HG02852 (cell line): ENCODE data around the gene PLA2G15.
"Not testable (repeated sequence)": the region's sequence is repeated elsewhere in the genome, so short reads cannot be mapped to it uniquely, and the experiment has no call there.

Experiments
- ATAC-seq: cut with Tn5 transposase; IDR thresholded peaks from one replicate; pipeline ENCODE4 v1.9.1; 2021; ENCODE audit warnings: mild to moderate bottlenecking, moderate library complexity; ENCODE audit not compliant: unreplicated experiment

PLA2G15 gene

DNA sequence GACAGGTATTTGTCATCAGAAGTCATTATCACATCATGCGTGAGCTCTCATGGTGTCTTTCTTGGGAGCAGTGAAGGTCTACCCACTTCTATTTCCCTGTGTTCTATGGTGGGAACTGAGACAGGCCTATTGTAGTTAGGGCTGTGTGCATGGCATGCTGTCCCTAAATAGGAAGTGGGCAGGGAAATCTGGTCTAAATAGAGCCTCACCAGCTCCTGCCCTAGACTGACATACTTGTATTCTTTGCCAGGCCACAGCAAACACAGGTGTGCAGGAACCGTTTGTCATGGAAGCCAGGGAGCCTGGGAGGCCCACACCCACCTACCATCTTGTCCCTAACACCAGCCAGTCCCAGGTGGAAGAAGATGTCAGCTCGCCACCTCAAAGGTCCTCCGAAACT, 29.3 kb downstream of the PLA2G15 start:
- ATAC-seq = no peak

DNA sequence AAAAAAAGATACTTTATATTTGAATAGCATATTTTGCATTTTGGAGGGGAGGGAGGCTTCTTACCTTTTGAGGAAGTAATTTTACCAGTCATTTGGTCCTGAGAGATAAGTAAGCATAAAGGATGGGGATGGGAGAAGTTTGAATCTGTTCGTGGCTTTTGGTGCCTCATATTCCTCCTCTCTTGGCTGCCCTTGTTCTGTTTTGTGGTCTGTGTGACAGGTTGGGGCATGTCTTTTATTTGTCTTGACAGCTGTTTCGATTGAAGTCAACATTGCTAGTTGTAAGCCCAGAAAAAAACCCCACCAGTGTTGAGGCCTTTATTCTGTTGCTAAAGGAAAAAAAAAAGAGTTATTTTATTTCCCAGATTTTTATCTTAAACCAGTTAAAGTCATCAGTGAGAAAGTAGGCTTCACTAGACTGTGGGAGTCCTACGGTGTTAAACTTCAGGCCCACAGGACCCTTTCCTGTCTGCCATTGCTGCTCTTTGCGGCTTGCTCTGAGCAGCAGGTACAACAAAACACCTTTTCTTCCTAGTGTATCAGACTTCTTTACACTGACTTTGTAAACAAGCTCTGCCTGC, 30.5 kb downstream of the PLA2G15 start:
- ATAC-seq = peak; percentile 69

DNA sequence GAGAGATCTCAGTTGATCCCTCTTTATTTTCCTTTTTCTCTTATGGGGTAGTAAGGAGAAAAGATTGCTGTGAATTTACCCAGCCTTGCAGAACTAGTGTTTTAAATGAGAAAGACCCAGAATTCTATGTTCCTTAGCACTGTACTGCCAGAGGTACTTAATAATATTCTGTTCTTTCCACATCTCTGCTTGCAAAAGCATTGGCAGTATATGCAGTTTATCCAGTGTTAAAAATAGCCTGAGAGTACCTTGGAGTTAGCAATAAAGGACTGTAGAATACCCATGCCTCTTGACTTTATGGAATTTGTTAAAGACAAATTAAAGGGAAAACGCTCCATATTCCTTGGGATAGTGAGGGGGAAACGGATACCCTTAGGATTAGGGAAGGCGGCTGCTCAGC, 31.1 kb downstream of the PLA2G15 start:
- ATAC-seq = no peak

DNA sequence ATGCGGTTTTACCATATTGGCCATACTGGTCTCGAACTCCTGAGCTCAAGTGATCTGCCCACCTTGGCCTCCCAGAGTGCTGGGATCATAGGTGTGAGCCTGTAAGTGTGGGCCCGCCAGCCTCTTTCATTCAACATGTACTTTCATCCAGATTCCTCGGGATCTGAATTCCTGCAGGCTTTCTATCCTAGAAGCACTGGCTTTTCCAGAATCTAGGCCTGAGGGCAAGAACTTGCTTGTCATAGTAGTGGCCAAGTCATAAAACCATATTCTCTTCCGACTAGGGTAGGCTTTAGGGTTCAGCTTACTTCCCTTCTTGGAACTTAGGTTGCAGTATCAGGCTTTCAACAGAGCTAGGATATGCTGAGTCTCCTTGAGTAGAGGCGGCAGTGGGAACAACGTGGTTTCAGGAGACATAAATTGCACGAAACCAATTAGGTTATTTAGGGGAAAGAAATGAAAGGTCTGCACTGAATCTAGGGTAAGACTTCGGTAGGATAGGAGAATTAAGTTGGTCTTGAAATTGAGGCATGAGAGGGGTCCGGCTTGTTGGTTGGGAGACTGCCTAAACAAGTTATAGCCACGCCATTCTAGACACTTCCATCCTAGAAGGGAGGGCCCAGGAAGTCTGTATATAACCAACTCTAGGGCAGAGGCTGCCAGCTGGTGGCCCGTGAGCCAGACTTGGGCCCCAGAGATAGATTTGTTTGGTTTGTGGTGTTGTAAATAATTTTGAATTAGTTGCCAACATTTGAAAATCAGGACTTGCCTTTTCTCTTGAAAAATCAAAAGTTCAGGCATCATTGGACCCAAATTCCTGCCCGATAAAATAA, 34.8 kb downstream of the PLA2G15 start:
- ATAC-seq = no peak

DNA sequence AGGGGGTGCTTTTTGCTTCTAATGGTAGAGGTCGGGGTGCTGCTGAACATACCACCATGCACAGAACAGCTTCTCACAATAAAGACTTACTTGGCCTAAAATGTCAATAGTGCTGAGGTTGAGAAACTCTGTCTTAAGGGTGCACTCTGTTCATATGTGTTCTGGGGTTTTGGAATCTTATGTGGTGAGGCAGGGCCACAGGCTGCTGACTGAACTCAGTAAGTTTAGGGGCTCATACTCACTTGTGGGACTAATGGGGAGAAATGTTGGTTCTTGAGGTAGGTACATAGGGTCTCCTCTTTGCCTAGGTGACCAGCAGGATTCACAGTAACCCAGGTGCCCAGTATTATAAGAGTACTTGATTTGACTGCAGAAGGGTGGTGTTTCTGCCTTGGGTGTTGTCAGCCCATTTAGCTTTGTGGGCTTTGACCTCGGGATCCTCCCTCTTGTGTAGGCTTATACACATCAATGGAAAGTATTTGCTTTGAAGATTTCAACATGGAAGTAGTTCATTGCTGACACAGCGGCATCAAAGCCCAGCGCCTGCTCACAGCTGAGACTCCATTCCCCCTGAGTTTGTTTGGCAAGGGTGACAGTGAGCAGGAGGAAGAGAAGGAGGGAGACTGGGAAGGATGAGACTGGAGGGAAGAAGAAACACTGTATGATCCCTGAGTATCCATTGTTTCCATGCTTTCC, 36.3 kb downstream of the PLA2G15 start:
- ATAC-seq = no peak

DNA sequence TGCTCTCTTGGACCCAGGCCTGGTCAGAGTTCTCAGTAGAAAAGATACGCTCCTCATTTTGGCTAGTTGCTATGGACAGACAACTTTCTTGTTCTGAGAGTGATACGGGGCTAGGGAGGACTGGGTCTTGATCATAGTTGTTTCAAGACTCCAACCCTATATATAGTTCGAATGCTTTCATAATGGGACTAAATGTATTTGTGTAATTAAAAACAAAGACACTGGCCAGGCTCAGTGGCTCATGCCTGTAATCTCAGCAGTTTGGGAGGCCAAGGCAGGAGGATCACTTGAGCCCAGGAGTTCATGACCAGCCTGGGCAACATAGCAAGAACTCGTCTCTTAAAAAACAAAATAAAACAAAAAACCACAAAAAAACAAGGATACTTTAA, 36.9 kb downstream of the PLA2G15 start:
- no peak for ATAC-seq

DNA sequence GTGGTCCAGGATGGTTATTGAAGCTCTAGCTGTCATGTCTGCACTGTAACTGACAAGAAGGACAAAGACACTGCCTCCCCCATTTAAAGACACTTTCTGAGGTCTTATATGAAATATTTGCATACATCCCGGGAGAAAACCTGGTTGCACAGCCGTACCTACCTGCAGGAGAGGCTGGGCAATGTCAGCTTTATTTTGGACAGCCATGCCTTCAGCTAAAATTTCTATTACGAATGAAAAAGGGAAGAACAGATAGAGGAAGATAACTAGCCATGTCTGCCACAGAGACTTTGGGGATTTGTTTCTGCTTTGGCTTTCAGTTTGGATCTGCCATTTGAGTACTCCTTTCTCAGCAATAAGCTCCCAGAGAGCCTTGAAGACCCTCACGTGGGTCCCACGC, 38.2 kb downstream of the PLA2G15 start:
- no peak for ATAC-seq

DNA sequence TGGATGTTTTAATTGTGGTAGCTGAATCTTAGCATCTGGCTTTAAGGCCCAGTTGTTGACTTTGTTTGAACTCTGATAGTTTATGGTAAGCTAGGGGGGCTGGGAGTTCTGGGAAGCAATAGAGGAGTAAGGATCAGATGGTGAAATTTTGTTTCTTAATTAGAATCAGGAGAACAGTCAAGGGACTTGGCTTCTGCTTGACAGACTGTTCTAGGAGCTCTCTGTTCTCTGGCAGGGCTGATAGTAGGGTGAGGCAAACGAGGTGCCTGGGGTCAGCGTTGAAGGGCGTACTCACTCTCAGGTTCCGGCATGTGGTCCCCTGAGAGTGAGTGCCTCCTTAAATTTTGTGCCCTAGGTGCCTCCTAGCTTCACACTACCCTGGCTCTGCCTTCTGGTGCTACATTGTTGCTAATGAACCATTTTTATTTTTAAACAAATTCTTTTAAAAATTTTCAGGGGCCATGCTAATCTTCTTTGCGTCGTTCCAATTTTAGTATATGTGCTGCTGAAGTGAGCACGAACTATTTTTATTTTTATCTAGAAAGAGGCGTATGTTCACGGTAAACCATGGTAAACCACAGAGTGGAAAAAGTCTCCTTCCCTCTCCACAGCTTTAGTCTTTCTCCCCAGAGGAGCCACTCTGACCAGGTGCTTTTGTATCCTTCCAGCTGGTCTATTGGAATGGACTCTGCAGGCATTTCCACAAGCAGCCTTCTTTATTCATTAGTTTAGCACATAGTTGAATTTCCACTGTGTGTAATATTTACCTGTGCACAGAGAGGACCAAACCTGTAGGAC, 38.8 kb downstream of the PLA2G15 start:
- ATAC-seq = no peak

DNA sequence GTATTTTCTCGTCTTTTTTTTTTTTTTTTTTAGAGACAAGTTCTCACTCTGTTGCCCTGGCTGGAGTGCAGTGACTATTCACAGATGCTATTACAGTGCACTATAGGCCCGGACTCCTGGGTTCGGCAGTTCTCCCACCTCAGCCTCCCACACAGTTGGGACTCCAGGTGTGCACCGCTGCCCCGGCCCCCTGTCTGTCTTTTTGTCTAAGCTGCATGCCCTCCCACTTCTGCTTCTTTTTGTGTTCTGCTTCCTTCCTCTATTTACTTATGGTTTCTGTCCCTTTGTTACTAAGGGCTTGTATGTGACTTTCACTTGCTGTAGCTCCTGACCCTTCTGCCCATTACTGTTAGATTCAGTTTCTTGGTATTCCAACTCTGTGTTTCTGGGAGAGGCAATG, 39.7 kb downstream of the PLA2G15 start:
- ATAC-seq = peak; percentile 57

DNA sequence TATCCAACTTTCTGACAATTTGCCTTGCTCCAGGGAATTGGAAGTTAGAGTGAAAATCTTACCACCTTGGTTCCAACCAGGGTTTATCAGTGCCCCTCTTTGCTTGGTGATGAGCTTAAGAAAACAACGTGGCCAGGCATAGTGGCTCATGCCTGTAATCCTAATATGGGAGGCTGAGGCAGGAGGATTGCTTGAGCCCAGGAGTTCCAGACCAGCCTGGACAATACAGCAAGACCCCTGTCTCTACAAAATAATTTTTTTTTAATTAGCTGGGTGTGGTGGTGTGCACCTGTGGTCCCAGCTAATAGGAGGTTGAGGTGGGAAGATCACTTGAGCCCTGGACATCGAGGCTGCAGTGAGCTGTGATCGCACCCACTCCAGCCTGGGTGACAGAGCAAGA, 40.5 kb downstream of the PLA2G15 start:
- ATAC-seq = no peak

DNA sequence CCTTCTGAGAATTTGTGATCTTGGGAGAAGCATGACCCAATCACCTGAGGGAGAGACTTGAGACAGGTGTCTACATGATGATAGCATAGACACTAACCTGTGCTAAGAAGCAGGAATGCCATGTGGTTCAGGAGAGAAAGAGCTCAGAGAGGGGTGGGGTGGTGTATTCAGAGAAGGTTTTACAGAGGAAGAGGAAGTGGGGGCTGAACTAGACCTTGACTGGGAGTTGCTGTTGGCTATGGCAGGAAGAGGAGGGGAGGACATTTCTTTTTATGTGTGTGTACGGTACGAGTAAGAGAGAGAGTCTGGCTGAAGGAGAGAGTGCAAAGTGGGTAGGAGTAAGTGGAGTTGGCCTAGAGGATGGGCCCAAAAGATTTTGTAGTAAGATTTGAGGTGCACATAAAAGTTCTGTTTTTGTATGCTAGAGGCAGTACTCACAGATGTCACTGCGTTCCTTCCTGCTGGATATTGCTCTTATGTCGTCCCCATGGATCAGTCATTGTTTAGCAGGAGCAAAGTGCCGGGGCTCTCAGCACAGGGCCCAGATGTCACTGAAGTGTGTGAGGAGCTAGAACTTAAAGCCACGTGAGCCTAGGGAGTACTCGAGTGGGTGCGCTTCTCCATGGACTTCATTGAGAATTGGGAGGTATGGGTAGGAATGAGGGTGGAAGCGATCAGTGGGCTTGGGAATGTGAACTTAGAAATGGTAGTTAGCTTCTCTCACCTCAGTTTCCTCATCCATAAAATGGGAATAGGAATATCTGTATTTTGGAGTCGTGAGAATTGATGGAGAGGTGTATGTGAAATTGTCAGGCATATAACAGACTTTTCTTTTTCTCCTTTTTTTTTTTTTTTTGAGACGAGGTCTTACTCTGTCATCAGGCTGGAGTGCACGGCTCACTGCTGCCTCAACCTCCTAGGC, 41.2 kb downstream of the PLA2G15 start:
- no peak for ATAC-seq

DNA sequence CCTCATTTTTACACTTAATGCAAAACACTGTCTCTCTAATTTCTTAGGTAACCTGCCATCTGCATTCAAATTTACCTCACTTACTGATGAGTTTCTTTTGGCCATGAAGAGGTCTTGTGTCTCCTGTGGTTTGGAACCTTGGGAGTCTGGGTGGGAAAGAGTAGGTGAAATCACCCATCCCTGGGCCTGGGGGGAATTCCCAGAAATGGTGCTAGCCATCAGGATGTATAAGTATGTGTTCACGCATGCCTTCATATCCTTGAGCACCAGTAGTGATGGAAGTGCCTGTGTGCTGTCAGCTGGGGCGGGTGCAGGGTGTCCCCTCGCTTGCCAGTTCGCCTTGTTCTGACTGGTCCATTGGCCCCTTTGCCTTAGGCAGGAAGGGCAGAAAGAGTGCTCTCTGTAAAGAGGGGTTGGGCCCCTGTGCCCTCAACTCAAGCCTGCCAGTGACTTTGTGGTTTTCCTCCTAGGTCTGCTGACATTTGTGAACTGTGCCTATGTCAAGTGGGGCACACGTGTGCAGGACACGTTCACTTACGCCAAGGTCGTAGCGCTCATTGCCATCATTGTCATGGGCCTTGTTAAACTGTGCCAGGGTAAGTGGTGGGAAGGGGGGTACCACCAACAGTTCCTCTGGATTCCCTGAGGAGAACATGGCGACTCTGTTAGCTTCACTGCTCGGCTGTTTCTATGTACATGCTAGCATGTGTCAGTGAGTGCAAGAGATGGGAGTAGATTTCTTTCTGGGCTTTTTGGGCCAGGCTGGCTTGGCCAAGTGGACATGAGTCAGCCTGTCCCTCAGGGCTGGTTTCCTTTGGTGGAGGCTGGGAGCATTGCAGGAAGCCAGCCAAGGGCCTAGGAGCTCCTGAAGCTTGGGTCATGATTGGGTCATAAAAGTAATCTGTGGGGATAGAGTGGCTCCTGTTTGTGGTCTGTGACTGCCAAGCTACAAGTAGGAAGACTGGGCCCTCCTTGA, 42.4 kb downstream of the PLA2G15 start:
- no peak for ATAC-seq

DNA sequence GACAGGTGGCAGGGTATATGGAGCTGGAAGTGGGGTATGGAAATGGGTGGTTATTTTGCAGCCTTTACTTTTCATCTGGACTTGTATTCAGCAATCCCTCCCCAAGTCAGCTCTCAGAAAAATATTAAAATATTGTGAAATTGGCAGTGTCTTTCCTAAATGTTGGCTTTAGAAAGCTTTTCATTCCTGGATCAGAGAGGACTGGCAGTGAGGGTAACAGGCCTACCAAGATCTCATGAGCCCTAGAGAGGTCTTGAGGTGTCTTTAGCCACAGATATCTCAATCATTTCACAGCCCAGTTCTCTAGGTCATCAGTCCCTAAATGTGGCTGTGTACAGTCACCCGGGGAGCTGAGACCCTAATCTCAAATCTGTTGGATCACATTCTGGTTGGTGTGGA, 43.1 kb downstream of the PLA2G15 start:
- no peak for ATAC-seq

DNA sequence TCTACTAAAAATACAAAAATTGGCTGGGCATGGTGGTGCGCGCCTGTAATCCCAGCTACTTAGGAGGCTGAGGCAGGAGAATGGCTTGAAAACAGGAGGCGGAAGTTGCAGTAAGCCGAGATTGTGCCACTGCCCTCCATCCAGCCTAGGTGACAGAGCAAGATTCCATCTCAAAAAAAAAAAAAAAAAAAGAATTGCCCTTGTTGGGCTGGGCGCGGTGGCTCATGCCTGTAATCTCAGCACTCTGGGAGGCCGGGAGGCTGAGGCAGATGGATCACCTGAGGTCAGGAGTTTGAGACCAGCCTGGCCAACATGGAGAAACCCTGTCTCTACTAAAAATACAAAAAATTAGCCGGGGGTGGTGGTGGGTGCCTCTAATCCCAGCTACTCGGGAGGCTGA, 43.6 kb downstream of the PLA2G15 start:
- ATAC-seq = not testable (repeated sequence)

DNA sequence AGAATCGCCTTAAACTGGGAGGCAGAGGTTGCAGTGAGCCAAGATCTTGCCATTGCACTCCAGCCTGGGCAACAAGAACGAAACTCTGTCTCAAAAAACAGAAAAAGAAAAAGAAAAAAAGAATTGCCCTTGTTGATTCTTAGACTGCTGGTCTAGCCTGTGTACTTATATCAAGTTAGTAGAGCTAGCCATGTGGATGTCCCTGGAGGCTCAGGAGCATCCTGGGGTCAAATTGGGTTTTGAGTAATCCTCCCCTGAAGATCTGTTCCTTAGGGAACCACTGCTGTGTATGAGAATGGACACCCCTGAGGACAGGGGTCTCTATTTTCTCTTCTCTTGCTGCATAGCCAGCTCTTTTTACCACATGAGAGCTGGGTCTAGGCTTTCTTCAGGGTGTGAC, 44.0 kb downstream of the PLA2G15 start:
- ATAC-seq = no peak

DNA sequence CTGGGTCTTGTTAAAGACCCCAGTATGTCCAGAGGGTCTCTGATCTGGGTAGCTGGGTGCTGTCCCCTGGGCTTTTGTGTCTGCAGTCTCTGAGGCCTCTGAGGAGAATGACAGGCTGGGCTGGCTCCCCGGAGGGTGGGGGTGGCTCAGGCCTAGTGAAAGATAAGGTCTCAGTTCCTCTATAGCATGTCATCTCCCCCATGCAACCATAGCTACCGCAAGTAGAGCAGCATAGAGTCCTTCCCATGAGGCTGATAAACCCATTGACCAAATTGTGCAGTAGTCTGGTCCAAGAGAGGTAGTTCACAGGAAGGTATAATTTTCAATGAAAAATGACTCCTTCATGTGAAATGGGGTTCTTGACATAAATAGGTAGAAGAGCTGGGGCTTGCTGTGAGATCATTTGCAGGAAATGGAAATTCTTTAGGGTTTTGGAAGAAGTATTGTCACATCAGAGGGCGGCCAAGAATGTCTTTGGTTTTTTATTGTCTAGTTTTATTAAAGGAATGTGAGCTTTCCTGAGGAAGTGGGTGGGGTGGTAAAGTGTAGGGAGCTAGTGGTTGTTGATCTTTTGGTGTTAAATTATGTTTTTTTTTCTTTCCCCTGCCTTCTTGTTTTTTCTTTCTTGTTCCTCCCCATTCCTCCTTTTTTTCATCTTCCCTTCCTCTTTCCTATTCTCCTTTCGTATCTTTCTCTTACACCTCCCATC, 44.6 kb downstream of the PLA2G15 start:
- peak; percentile 81 for ATAC-seq

DNA sequence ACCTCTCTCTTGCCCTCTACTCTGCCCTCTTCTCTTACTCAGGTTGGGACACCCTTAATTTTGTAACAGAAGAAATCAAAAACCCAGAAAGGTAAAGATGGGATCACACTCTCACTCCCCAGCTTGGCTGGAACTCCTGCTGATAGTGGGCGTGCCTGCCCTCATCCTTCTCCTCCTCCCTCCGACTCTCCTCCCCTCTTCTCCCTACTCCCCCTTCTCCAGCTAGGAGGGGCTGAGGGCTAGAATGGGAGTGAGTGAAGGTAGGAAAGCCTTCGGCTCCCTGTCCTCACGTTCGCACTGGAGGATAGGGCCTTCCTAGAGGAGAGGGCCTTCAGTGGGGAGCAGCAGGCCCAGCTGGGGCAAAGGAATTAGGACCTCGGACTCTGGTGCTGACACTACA, 45.3 kb downstream of the PLA2G15 start:
- no peak for ATAC-seq

DNA sequence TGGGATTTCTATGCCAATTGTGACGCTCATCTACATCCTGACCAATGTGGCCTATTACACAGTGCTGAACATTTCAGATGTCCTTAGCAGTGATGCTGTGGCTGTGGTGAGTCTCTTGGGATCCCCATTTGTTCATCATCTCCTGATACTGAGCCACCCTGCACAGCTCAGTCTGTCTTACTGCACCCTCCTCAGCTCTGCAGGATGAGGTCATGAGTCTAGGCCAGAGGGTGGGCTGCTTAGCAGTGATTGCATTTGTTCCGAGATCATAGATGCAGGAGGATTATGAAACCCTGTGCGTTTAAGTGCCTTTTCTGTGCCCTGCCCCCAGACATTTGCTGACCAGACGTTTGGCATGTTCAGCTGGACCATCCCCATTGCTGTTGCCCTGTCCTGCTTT, 46.1 kb downstream of the PLA2G15 start:
- no peak for ATAC-seq
